Tibial nerve (tissue), 4 donors: ENCODE data around the gene MAGI2.

ENCODE experiments used
- EP300 ChIP-seq, 2 donors: sonication (generic); formaldehyde crosslinking; IDR thresholded peaks; one replicate each; pipeline ENCODE4 v1.6.1; 2017; ENCODE audit warnings: antibody characterized with exemption in 2 of 2, mild to moderate bottlenecking in 1 of 2
- POLR2A ChIP-seq, 2 donors: fragments of 450-650 bp; IDR thresholded peaks; one replicate each; pipeline ENCODE4 v1.6.1; 2017; ENCODE audit warnings: antibody characterized with exemption in 2 of 2, mild to moderate bottlenecking in 2 of 2, moderate library complexity in 2 of 2
- TF ChIP-seq, protein P1 (sequence below), 5 experiments: fragments of 200-600 bp in 3 of 5; fragments of 450-650 bp in 2 of 5; sonication (generic) in 3 of 5; IDR thresholded peaks; one replicate each; pipeline ENCODE4 v1.5.1; 2016 to 2019; ENCODE audit warnings: antibody characterized with exemption in 5 of 5, mild to moderate bottlenecking in 3 of 5, moderate library complexity in 2 of 5

DNA sequence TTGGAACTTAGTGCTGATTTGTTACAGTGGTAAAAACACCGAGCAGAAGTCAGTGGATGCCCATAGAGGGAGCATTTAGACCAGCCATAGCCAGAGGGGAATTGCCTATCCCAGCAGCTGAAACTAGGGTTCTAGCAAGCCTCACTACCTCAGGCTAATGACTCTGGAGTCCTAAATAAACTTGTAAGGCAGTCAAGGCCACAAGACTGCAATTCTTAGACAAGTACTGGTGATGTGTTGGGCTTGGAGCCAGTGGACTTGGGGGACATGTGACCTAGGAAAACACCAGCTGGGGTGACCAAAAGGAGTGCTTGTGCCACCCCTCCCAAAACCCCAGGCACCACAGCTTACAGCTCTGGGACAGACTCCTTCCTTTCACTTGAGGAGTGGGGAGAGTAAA lies 209.0 kb downstream of the MAGI2 start:
- no peak for TF ChIP-seq EP300 (IDR thresholded peaks at IDR 0.05)
- TF ChIP-seq, protein P1, sequence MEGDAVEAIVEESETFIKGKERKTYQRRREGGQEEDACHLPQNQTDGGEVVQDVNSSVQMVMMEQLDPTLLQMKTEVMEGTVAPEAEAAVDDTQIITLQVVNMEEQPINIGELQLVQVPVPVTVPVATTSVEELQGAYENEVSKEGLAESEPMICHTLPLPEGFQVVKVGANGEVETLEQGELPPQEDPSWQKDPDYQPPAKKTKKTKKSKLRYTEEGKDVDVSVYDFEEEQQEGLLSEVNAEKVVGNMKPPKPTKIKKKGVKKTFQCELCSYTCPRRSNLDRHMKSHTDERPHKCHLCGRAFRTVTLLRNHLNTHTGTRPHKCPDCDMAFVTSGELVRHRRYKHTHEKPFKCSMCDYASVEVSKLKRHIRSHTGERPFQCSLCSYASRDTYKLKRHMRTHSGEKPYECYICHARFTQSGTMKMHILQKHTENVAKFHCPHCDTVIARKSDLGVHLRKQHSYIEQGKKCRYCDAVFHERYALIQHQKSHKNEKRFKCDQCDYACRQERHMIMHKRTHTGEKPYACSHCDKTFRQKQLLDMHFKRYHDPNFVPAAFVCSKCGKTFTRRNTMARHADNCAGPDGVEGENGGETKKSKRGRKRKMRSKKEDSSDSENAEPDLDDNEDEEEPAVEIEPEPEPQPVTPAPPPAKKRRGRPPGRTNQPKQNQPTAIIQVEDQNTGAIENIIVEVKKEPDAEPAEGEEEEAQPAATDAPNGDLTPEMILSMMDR (IDR thresholded peaks at IDR 0.05): no peak
- no peak for TF ChIP-seq POLR2A (IDR thresholded peaks at IDR 0.05)
